Measurements from ENCODE around the gene ACSM4. TPM values are rescaled to one million over a fixed set of nuclear protein-coding genes. Genes with fewer than 3 reads are reported as not detected.

Gene ACSM4
- polyA plus RNA-seq, 1 of the 3 experiments (the other 2 are of a cell fraction): not detected

DNA sequence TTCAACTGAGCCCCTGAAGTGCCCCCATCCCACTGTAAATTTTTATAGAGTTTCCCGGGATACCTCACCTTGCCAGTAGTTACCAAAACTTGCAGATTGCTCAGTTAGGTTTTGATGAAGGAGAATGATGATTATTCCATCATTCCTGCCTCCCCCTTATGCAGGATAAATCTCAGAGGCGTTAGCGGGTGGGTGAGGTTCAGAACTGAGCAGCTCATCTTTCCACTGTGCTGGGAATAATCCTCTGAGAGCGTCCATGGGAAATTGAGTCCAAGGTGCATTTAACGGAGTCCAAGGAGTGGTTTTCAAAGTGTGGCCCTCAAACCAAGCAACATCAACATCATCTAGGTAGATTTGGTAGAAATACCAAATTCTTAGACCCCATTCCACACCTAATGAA lies 18.7 kb downstream of the ACSM4 start:
- H2AFZ ChIP-seq (ENCODE audit: low read depth): no peak overlapping the region
- no peak overlapping the region for H3K4me2 ChIP-seq
- H3K4me3 ChIP-seq (ENCODE audit: low read depth in 2 of 2, low read length in 1 of 2): no peak overlapping the region
- no peaks in the 10 kb centered on the region for H3K79me2 ChIP-seq (ENCODE audit: insufficient read depth)
- H3K36me3 ChIP-seq (replicated peaks in 1 of 2; ENCODE audit: control insufficient read depth in 1 of 2, insufficient read depth in 2 of 2, low read length in 1 of 2): no peaks in the 10 kb centered on the region
- no peak overlapping the region for H3K27ac ChIP-seq (ENCODE audit: low read depth in 2 of 2, low read length in 1 of 2)
- no peaks in the 10 kb centered on the region for H3K9me3 ChIP-seq
- H3K9me2 ChIP-seq: no peaks in the 10 kb centered on the region
- H3K27me3 ChIP-seq (ENCODE audit: insufficient read depth): no peaks in the 10 kb centered on the region
- 39% methylated on average over 5 of the region's 5 CpGs for WGBS (ENCODE audit: low lambda C conversion rate)
- H3K4me1 ChIP-seq (ENCODE audit: control insufficient read depth in 1 of 2, insufficient read depth in 2 of 2, low read depth in 1 of 2, low read length in 1 of 2): no peaks in the 10 kb centered on the region
- no peak overlapping the region for H3K9ac ChIP-seq
- no peaks in the 10 kb centered on the region for H3F3A ChIP-seq (replicated peaks; ENCODE audit: insufficient read depth)
- POLR2A ChIA-PET: no interaction called here
- H4K20me1 ChIP-seq (ENCODE audit: insufficient read depth): no peaks in the 10 kb centered on the region
- TF ChIP-seq TAF1 (IDR thresholded peaks at IDR 0.05; ENCODE audit: borderline replicate concordance, low read depth, low read length): no peak
- TF ChIP-seq, protein P1, sequence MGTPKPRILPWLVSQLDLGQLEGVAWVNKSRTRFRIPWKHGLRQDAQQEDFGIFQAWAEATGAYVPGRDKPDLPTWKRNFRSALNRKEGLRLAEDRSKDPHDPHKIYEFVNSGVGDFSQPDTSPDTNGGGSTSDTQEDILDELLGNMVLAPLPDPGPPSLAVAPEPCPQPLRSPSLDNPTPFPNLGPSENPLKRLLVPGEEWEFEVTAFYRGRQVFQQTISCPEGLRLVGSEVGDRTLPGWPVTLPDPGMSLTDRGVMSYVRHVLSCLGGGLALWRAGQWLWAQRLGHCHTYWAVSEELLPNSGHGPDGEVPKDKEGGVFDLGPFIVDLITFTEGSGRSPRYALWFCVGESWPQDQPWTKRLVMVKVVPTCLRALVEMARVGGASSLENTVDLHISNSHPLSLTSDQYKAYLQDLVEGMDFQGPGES (IDR thresholded peaks at IDR 0.05; ENCODE audit: low read depth, low read length): no peak
- TF ChIP-seq RAD21 (IDR thresholded peaks at IDR 0.05; ENCODE audit: low read length): no peak
- no peak for TF ChIP-seq TCF12 (IDR thresholded peaks at IDR 0.05)
- no peak for TF ChIP-seq TEAD4 (IDR thresholded peaks at IDR 0.05; ENCODE audit: borderline replicate concordance, insufficient read depth)
- no peak for TF ChIP-seq NRF1 (IDR thresholded peaks at IDR 0.05; ENCODE audit: low read depth, low read length)
- TF ChIP-seq FOXM1 (IDR thresholded peaks at IDR 0.05; ENCODE audit: low read depth): no peak
- TF ChIP-seq SMC3 (IDR thresholded peaks at IDR 0.05; ENCODE audit: low read depth, low read length): no peak
- no peak for TF ChIP-seq SIN3A (IDR thresholded peaks at IDR 0.05; ENCODE audit: borderline replicate concordance, low read depth, low read length)
- no peak for TF ChIP-seq PBX3 (IDR thresholded peaks at IDR 0.05)
- TF ChIP-seq ELF1 (IDR thresholded peaks at IDR 0.05): no peak
- no peak for TF ChIP-seq FOSL2 (IDR thresholded peaks at IDR 0.05; ENCODE audit: borderline replicate concordance, low read depth)
- no peak for DNase-seq
- CTCF ChIA-PET: no interaction called here

- Histone ChIP-seq H3K79me2 (ENCODE audit: insufficient read depth) (no peaks in the 10 kb centered on the region), H3K9me2 (no peaks in the 10 kb centered on the region), H3K4me1 (ENCODE audit: control insufficient read depth in 1 of 2, insufficient read depth in 2 of 2, low read depth in 1 of 2, low read length in 1 of 2) (no peaks in the 10 kb centered on the region), H3K36me3 (replicated peaks in 1 of 2; ENCODE audit: control insufficient read depth in 1 of 2, insufficient read depth in 2 of 2, low read length in 1 of 2) (no peaks in the 10 kb centered on the region), H3K4me2 (no peak overlapping the region), H3K27me3 (ENCODE audit: insufficient read depth) (no peaks in the 10 kb centered on the region), H3K9ac (no peak overlapping the region), H2AFZ (ENCODE audit: low read depth) (no peak overlapping the region), H4K20me1 (ENCODE audit: insufficient read depth) (no peaks in the 10 kb centered on the region), H3K27ac (ENCODE audit: low read depth in 2 of 2, low read length in 1 of 2) (no peak overlapping the region), H3F3A (replicated peaks; ENCODE audit: insufficient read depth) (no peaks in the 10 kb centered on the region), H3K4me3 (ENCODE audit: low read depth in 2 of 2, low read length in 1 of 2) (no peak overlapping the region), H3K9me3 (no peaks in the 10 kb centered on the region; the same call in 1 of the 2 replicates)
- no peak for DNase-seq
- CTCF ChIA-PET: no interaction called here
- no peak for TF ChIP-seq POLR2AphosphoS5 (IDR thresholded peaks at IDR 0.05; ENCODE audit: low read depth, low read length)
- no peak for TF ChIP-seq FOSL2 (IDR thresholded peaks at IDR 0.05; ENCODE audit: borderline replicate concordance, low read depth)
- TF ChIP-seq TEAD4 (IDR thresholded peaks at IDR 0.05; ENCODE audit: borderline replicate concordance, insufficient read depth): no peak
- no peak for TF ChIP-seq RFX5 (IDR thresholded peaks at IDR 0.05; ENCODE audit: low read length)
- TF ChIP-seq, protein P2, sequence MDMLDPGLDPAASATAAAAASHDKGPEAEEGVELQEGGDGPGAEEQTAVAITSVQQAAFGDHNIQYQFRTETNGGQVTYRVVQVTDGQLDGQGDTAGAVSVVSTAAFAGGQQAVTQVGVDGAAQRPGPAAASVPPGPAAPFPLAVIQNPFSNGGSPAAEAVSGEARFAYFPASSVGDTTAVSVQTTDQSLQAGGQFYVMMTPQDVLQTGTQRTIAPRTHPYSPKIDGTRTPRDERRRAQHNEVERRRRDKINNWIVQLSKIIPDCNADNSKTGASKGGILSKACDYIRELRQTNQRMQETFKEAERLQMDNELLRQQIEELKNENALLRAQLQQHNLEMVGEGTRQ (IDR thresholded peaks at IDR 0.05; ENCODE audit: borderline replicate concordance, low read depth, low read length): no peak
- no peak for TF ChIP-seq TAF1 (IDR thresholded peaks at IDR 0.05; ENCODE audit: borderline replicate concordance, low read depth, low read length)
- TF ChIP-seq REST (IDR thresholded peaks at IDR 0.05; ENCODE audit: low read depth, low read length): no peak
- POLR2A ChIA-PET: no interaction called here
- WGBS (ENCODE audit: low lambda C conversion rate): 15% methylated on average over 5 of the region's 5 CpGs
These were observed 20.3 kb downstream of the ACSM4 start for GRCh38 chr12:7324176-7324575.

Data from SK-N-SH (cell line).